Measurements from ENCODE around the gene PROCA1.

Gene PROCA1

GRCh38 chr17:28719021-28719433 lies 7.3 kb upstream of the PROCA1 start:
- Histone ChIP-seq H3K4me1 (ENCODE audit: insufficient read depth, low read length, poor library complexity, severe bottlenecking) (peaks cover 22% of the 10 kb centered on the region), H4K20me1 (ENCODE audit: insufficient read depth, low read length, poor library complexity, severe bottlenecking) (peaks cover 36% of the 10 kb centered on the region), H2AFZ (ENCODE audit: low read length) (peak overlapping the region; percentile 85), H3K4me2 (ENCODE audit: low read depth, low read length, poor library complexity, severe bottlenecking) (peak overlapping the region; percentile 73), H3K27me3 (ENCODE audit: insufficient read depth, low read length, poor library complexity, severe bottlenecking) (peaks cover 6% of the 10 kb centered on the region), H3K36me3 (ENCODE audit: insufficient read depth, low read length) (peaks cover 32% of the 10 kb centered on the region; the same call in 1 of the 2 replicates), H3F3A (ENCODE audit: low read depth) (peaks cover 12% of the 10 kb centered on the region; the same call in 1 of the 2 replicates), H3K4me3 (ENCODE audit: low read length, poor library complexity, severe bottlenecking) (peak overlapping the region; percentile 98), H3K9me2 (replicated peaks; ENCODE audit: low read depth, low read length) (no peaks in the 10 kb centered on the region), H3K9me3 (ENCODE audit: insufficient read depth, low read depth, low read length) (no peaks in the 10 kb centered on the region), H3K79me2 (ENCODE audit: insufficient read depth, low read length) (peaks cover 39% of the 10 kb centered on the region), H3K9ac (ENCODE audit: low read depth, low read length, poor library complexity, severe bottlenecking) (peak overlapping the region; percentile 99)
- no peak for TF ChIP-seq EZH2phosphoT487 (IDR thresholded peaks at IDR 0.05; ENCODE audit: borderline replicate concordance)
- TF ChIP-seq, protein P1, sequence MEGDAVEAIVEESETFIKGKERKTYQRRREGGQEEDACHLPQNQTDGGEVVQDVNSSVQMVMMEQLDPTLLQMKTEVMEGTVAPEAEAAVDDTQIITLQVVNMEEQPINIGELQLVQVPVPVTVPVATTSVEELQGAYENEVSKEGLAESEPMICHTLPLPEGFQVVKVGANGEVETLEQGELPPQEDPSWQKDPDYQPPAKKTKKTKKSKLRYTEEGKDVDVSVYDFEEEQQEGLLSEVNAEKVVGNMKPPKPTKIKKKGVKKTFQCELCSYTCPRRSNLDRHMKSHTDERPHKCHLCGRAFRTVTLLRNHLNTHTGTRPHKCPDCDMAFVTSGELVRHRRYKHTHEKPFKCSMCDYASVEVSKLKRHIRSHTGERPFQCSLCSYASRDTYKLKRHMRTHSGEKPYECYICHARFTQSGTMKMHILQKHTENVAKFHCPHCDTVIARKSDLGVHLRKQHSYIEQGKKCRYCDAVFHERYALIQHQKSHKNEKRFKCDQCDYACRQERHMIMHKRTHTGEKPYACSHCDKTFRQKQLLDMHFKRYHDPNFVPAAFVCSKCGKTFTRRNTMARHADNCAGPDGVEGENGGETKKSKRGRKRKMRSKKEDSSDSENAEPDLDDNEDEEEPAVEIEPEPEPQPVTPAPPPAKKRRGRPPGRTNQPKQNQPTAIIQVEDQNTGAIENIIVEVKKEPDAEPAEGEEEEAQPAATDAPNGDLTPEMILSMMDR (conservative IDR thresholded peaks at IDR 0.05; ENCODE audit: low read length) = no peak

DNA sequence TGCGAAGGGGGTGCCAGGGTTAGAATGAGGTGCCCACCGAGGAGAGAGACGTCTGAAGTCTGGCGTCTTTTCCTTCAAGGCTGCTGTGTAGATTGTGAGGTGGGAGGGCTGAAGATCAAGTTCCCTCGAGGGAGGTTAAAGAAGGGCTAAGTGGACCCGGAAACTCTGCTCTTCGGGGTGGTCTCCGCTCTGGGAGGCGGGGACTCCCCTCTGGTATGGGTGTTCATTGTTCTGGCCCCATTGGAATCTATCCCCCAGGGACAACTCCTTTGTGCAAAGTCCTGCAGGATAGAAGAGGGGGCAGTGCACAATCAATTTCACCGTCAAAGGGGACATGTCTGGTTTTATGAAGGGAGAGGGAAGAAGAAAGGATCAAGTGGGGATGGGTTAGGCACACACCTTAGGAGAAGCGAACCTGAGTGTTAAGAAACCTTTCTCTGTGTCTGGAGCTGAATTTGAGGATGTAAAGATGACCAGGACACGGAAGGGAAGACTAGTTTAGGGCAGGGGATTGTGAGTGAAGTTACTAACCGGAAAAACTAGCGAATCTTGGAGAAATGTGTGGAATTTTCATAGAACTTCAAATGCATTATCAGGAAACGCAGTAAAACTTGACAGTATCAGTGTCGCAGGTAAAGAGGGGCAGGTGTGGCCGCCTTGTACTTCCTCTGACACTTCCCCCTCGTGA lies 6.8 kb upstream of the PROCA1 start:
- Histone ChIP-seq H3K4me1 (ENCODE audit: insufficient read depth, low read length, poor library complexity, severe bottlenecking) (peaks cover 22% of the 10 kb centered on the region), H3K4me2 (ENCODE audit: low read depth, low read length, poor library complexity, severe bottlenecking) (peak overlapping the region; percentile 73), H3K9me3 (ENCODE audit: insufficient read depth, low read depth, low read length) (no peaks in the 10 kb centered on the region), H3K9ac (ENCODE audit: low read depth, low read length, poor library complexity, severe bottlenecking) (no peak overlapping the region), H3K27me3 (ENCODE audit: insufficient read depth, low read length, poor library complexity, severe bottlenecking) (peaks cover 6% of the 10 kb centered on the region), H2AFZ (ENCODE audit: low read length) (no peak overlapping the region), H3K9me2 (replicated peaks; ENCODE audit: low read depth, low read length) (no peaks in the 10 kb centered on the region), H3K36me3 (ENCODE audit: insufficient read depth, low read length) (peaks cover 28% of the 10 kb centered on the region; the same call in 1 of the 2 replicates), H3K4me3 (ENCODE audit: low read length, poor library complexity, severe bottlenecking) (no peak overlapping the region), H3F3A (ENCODE audit: low read depth) (peaks cover 7% of the 10 kb centered on the region; the same call in 1 of the 2 replicates), H3K79me2 (ENCODE audit: insufficient read depth, low read length) (peaks cover 37% of the 10 kb centered on the region), H4K20me1 (ENCODE audit: insufficient read depth, low read length, poor library complexity, severe bottlenecking) (peaks cover 35% of the 10 kb centered on the region)
- TF ChIP-seq, protein P1 (conservative IDR thresholded peaks at IDR 0.05; ENCODE audit: low read length) = no peak
- TF ChIP-seq EZH2phosphoT487 (IDR thresholded peaks at IDR 0.05; ENCODE audit: borderline replicate concordance) = no peak

DNA sequence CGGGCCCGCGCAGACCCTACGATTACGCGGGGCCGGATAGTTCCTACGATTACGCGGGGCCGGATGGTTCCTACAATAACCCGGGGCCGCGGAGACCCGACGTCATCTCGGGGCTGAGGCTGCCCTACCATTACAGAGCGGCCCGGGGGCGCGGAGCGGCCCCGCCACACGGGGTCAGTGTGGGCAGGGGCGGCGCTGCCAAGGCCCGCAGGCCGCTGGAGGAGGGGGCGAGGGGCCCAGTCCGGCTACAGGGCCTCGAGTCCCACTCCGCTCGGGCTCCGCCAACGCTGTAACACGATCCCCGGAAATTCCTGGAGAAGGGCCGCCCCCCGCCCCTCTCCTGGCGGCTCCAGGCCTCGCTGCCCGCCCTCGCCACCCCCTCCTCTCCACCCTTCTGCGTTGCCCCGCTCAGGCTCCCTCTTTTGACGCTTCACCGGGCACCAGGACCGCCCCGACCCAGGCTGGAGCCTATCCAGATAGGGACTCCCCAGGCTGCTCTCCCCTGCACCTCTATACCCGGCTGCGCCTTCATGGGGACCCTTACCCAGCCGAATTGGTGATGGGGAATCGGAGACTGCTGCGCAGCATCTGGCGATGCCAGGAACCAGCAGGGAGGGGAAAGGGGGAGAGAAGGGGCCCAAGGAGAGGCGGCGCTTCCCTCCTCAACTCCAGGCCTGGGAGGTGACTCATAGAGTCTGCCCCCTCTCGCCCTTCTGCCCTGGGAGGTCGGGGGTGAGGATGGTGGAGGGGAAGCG lies 6.1 kb upstream of the PROCA1 start, which contains the start of gene RAB34:
Gene RAB34, minus strand, starts transcription at position 291 of the 755 bp plus-strand sequence. CDS start 602 bp downstream, outside the sequence.
- Histone ChIP-seq H3K9me2 (replicated peaks; ENCODE audit: low read depth, low read length) (no peaks in the 10 kb centered on the region), H3F3A (ENCODE audit: low read depth) (no peaks in the 10 kb centered on the region), H3K9me3 (ENCODE audit: insufficient read depth, low read depth, low read length) (no peaks in the 10 kb centered on the region), H3K4me3 (ENCODE audit: low read length, poor library complexity, severe bottlenecking) (no peak within 1 kb of the TSS), H3K4me1 (ENCODE audit: insufficient read depth, low read length, poor library complexity, severe bottlenecking) (peaks cover 21% of the 10 kb centered on the region), H3K79me2 (ENCODE audit: insufficient read depth, low read length) (peaks cover 30% of the 10 kb centered on the region), H3K4me2 (ENCODE audit: low read depth, low read length, poor library complexity, severe bottlenecking) (no peak within 1 kb of the TSS), H3K27me3 (ENCODE audit: insufficient read depth, low read length, poor library complexity, severe bottlenecking) (peaks cover 6% of the 10 kb centered on the region), H2AFZ (ENCODE audit: low read length) (no peak within 1 kb of the TSS), H4K20me1 (ENCODE audit: insufficient read depth, low read length, poor library complexity, severe bottlenecking) (peaks cover 28% of the 10 kb centered on the region), H3K36me3 (ENCODE audit: insufficient read depth, low read length) (peaks cover 21% of the 10 kb centered on the region; the same call in 1 of the 2 replicates), H3K9ac (ENCODE audit: low read depth, low read length, poor library complexity, severe bottlenecking) (no peak within 1 kb of the TSS)
- TF ChIP-seq, protein P1 (conservative IDR thresholded peaks at IDR 0.05; ENCODE audit: low read length) = no peak
- no peak for TF ChIP-seq EZH2phosphoT487 (IDR thresholded peaks at IDR 0.05; ENCODE audit: borderline replicate concordance)

Measured in Loucy (cell line).